Measurements from ENCODE around the gene PSD4.
"Not testable (repeated sequence)": the region's sequence is repeated elsewhere in the genome, so short reads cannot be mapped to it uniquely, and the experiment has no call there.

Gene PSD4

DNA sequence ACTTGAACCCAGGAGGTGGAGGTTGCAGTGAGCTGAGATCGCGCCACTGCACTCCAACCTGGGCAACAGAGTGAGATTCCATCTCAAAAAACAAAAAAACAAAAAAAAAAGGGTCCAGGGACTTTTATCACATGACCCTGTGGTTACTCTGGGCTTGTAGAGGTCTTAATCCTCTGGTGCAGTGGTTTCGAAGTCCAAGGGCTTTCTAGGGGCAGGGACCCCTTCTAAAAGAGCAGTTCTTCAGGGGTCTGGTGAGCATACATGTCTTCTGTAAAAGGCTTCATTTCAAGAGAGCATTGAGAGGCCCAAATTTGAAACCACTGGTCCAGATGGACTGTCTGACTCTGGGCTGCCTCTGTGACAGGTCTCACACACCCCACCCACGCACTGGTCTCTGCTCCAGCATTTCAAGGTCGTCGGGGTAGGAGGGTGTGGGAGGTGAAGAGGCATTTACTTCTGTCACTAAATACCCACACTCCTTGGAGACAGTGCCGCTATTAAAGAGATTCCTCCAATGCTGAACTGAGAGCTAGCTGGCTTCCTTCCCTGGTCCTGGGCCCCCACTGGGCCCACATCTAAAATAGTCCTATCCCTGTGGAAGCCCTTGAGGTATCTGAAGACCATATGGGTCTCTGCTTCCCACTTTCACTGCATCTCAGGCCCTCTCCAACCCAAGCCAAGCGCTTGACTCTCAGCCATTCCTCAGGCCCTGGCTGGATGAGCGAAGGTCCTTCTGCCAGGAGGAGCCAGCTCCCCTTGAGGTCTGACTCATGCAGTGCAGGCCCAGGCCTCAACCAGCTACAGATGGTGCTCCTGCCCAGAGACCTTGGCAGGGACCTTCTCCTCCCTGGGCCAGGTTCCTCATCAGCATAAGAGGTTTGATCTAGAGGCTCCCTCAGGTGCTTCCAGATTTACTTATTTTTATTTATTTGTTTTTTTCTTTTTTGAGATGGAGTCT is 60.1 kb downstream of the PSD4 start (continued):
- TF ChIP-seq POU6F1 (CRISPR knock-in tag; IDR thresholded peaks at IDR 0.05; ENCODE audit: borderline replicate concordance, low read depth) (no peak), PPARA (CRISPR knock-in tag; IDR thresholded peaks at IDR 0.05; ENCODE audit: borderline replicate concordance) (no peak), GLIS3 (CRISPR knock-in tag; IDR thresholded peaks at IDR 0.05) (no peak)
- TF ChIP-seq, protein P1, sequence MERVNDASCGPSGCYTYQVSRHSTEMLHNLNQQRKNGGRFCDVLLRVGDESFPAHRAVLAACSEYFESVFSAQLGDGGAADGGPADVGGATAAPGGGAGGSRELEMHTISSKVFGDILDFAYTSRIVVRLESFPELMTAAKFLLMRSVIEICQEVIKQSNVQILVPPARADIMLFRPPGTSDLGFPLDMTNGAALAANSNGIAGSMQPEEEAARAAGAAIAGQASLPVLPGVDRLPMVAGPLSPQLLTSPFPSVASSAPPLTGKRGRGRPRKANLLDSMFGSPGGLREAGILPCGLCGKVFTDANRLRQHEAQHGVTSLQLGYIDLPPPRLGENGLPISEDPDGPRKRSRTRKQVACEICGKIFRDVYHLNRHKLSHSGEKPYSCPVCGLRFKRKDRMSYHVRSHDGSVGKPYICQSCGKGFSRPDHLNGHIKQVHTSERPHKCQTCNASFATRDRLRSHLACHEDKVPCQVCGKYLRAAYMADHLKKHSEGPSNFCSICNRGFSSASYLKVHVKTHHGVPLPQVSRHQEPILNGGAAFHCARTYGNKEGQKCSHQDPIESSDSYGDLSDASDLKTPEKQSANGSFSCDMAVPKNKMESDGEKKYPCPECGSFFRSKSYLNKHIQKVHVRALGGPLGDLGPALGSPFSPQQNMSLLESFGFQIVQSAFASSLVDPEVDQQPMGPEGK (CRISPR knock-in tag; IDR thresholded peaks at IDR 0.05; ENCODE audit: borderline replicate concordance), result no peak

DNA sequence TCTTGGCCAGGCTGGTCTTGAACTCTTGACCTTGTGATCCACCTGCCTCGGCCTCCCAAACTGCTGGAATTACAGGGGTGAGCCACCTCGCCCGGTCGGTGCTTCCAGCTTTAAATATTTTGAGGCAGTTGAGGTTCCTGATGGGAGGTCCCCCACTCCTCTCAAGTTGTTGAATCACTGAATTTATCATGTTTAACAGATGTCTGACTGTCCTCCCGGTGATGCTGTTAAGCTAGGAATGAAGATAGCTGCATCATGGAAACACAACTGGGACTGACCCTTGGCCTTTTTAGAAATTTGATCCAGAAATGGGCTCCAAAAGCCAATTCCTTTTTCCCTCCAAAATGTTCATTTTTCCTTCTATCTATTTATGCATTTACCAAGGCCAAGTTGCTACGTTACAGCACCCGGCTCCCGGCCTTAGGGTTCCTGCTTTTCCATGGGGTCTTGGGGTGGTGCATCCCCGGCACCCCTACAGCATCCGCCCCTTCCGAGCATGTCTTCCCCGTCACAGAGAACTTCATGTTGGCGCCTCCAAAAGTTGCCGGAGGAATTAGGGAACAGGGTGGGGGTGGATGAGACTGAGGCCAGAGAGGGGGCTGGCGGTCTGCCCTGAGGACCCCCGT is 61.1 kb downstream of the PSD4 start:
- ATAC-seq, result no peak
- TF ChIP-seq ZC3H10 (CRISPR knock-in tag; IDR thresholded peaks at IDR 0.05) (no peak), RARB (CRISPR knock-in tag; IDR thresholded peaks at IDR 0.05) (no peak), CSRNP3 (CRISPR knock-in tag; IDR thresholded peaks at IDR 0.05) (no peak), PPARA (CRISPR knock-in tag; IDR thresholded peaks at IDR 0.05; ENCODE audit: borderline replicate concordance) (no peak), BACH2 (CRISPR knock-in tag; IDR thresholded peaks at IDR 0.05; ENCODE audit: borderline replicate concordance) (no peak), TOX (CRISPR knock-in tag; IDR thresholded peaks at IDR 0.05; ENCODE audit: borderline replicate concordance) (no peak), GLIS3 (CRISPR knock-in tag; IDR thresholded peaks at IDR 0.05) (no peak), CSDC2 (CRISPR knock-in tag; IDR thresholded peaks at IDR 0.05) (no peak), OSR1 (CRISPR knock-in tag; IDR thresholded peaks at IDR 0.05) (no peak), TCF4 (CRISPR knock-in tag; IDR thresholded peaks at IDR 0.05; ENCODE audit: borderline replicate concordance) (no peak), ZNF565 (CRISPR knock-in tag; conservative IDR thresholded peaks at IDR 0.05; ENCODE audit: low read depth) (no peak), ZNF70 (CRISPR knock-in tag; IDR thresholded peaks at IDR 0.05) (no peak), ZNF8 (CRISPR knock-in tag; IDR thresholded peaks at IDR 0.05) (no peak), TSHZ2 (CRISPR knock-in tag; IDR thresholded peaks at IDR 0.05) (no peak)
- TF ChIP-seq, protein P1 (CRISPR knock-in tag; IDR thresholded peaks at IDR 0.05; ENCODE audit: borderline replicate concordance), result no peak
- TF ChIP-seq, protein P2, sequence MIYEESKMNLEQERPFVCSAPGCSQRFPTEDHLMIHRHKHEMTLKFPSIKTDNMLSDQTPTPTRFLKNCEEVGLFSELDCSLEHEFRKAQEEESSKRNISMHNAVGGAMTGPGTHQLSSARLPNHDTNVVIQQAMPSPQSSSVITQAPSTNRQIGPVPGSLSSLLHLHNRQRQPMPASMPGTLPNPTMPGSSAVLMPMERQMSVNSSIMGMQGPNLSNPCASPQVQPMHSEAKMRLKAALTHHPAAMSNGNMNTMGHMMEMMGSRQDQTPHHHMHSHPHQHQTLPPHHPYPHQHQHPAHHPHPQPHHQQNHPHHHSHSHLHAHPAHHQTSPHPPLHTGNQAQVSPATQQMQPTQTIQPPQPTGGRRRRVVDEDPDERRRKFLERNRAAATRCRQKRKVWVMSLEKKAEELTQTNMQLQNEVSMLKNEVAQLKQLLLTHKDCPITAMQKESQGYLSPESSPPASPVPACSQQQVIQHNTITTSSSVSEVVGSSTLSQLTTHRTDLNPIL (CRISPR knock-in tag; IDR thresholded peaks at IDR 0.05; ENCODE audit: low read depth), result no peak

GRCh38 chr2:113235347-113236226 is 61.8 kb downstream of the PSD4 start:
- not testable (repeated sequence) for ATAC-seq

All from SK-N-SH treated with all-trans-retinoic acid at 6 μM for 48 hours (cell line).